Panc1 (cell line): ENCODE measurements around the gene LUZP2. TPM values are rescaled to one million over a fixed set of nuclear protein-coding genes. Genes with fewer than 3 reads are reported as not detected.

Source experiments
- ATAC-seq: fragments of 200-7000 bp; cut with Tn5 transposase; 2 replicates; pipeline ENCODE4 v1.9.1; 2020; ENCODE audit warnings: mild to moderate bottlenecking, moderate library complexity
- BruUV-seq: library from RNA; stranded (reverse); fragments of 400-500 nt; replicated peaks from 2 replicates; lab custom pipeline; 2021; lab: Mats Ljungman, UMichigan
- CTCF ChIA-PET: fragments of 300-600 bp; sonication (Branson Sonifier 250); formaldehyde crosslinking; loops from one replicate; lab custom pipeline; 2022; ENCODE audit warnings: antibody characterized with exemption; lab: Charles Lee
- POLR2A ChIA-PET: fragments of 300-600 bp; sonication (Branson Sonifier 250); formaldehyde crosslinking; loops from one replicate; lab custom pipeline; 2022; ENCODE audit warnings: antibody characterized with exemption; lab: Charles Lee
- DNase-seq: peaks from one replicate; pipeline ENCODE4 v3.0.0-alpha.2; 2010; ENCODE audit warnings: low read depth, low spot score
- H3K27ac ChIP-seq: 2 replicates; pipeline ENCODE4 v1.5.1; 2011; ENCODE audit warnings: mild to moderate bottlenecking, low read length, inconsistent platforms
- H3K27me3 ChIP-seq: fragments of 200-500 bp; sonication (Bioruptor generic); 2 replicates; pipeline ENCODE4 v1.6.0; 2014; ENCODE audit warnings: low read length, inconsistent platforms; ENCODE audit not compliant: control insufficient read depth, insufficient read depth
- H3K36me3 ChIP-seq: fragments of 200-500 bp; sonication (Bioruptor generic); 2 replicates; pipeline ENCODE4 v1.5.1; 2014; ENCODE audit warnings: inconsistent platforms, mild to moderate bottlenecking, low read length, moderate library complexity; ENCODE audit not compliant: control insufficient read depth, insufficient read depth
- H3K4me1 ChIP-seq: 2 replicates; pipeline ENCODE4 v1.5.1; 2011; ENCODE audit warnings: inconsistent platforms, mild to moderate bottlenecking, low read length, moderate library complexity; ENCODE audit not compliant: control insufficient read depth, insufficient read depth
- H3K4me3 ChIP-seq, 2 experiments: 2 replicates each; pipeline ENCODE4 v1.5.1; 2011 to 2012; ENCODE audit warnings: low read depth in 2 of 2, low read length in 2 of 2, mild to moderate bottlenecking in 2 of 2, inconsistent platforms in 1 of 2, moderate library complexity in 1 of 2
- H3K9me3 ChIP-seq: fragments of 200-500 bp; sonication (Bioruptor generic); 2 replicates; pipeline ENCODE4 v1.5.1; 2014; ENCODE audit warnings: low read depth, mild to moderate bottlenecking, inconsistent platforms, low read length, moderate library complexity; ENCODE audit not compliant: control insufficient read depth, insufficient read depth
- CTCF ChIP-seq: fragments of 450-650 bp; IDR thresholded peaks from 2 replicates; pipeline ENCODE4 v1.5.1; 2017; ENCODE audit warnings: mild to moderate bottlenecking
- POLR2AphosphoS5 ChIP-seq: IDR thresholded peaks from 2 replicates; pipeline ENCODE4 v1.6.1; 2012; ENCODE audit warnings: mild to moderate bottlenecking, low read depth, low read length, moderate library complexity
- REST ChIP-seq, 2 experiments: IDR thresholded peaks; 2 replicates each; pipeline ENCODE4 v1.6.1; 2011 to 2012; ENCODE audit warnings: low read depth in 2 of 2, control low read depth in 1 of 2, low read length in 1 of 2, mild to moderate bottlenecking in 1 of 2, moderate library complexity in 1 of 2; ENCODE audit not compliant: insufficient read depth in 1 of 2
- SIN3A ChIP-seq: IDR thresholded peaks from 2 replicates; pipeline ENCODE4 v1.6.1; 2012; ENCODE audit warnings: low read depth, mild to moderate bottlenecking, low read length, moderate library complexity, borderline replicate concordance; ENCODE audit not compliant: insufficient read depth
- TCF7L2 ChIP-seq: IDR thresholded peaks from 2 replicates; pipeline ENCODE4 v1.6.1; 2011; ENCODE audit warnings: mild to moderate bottlenecking, low read depth, low read length, inconsistent platforms
- in situ Hi-C: cut with HindIII; loops from 2 replicates; pipeline ENCODE4 v1.10.0; 2016; ENCODE audit warnings: low sequenced_read_pairs, low pct_unique_long_range_greater_than_20kb
- intact Hi-C: fragments of 100-400 bp; cut with micrococcal nuclease; formaldehyde crosslinking; loops from one replicate; pipeline ENCODE4 v1.10.0; 2022; ENCODE audit not compliant: unreplicated experiment
- total RNA-seq: library from RNA; stranded (reverse); gene quantifications from one replicate; pipeline ENCODE4 v1.2.1, GENCODE V29; 2021; ENCODE audit not compliant: unreplicated experiment

Gene LUZP2
- total RNA-seq, 1 experiment from 2014 or later = 0.18 TPM

GRCh38 chr11:24587635-24588034 lies 90.8 kb downstream of the LUZP2 start:
- in situ Hi-C loops = no loop called here
- H3K27me3 ChIP-seq = no peaks in the 10 kb centered on the region
- POLR2A ChIA-PET = no interaction called here
- no peaks in the 10 kb centered on the region for H3K36me3 ChIP-seq
- ATAC-seq = no peak
- no TSS peak for BruUV-seq
- intact Hi-C loops = no loop called here
- CTCF ChIA-PET = no interaction called here
- H3K4me1 ChIP-seq = no peaks in the 10 kb centered on the region
- DNase-seq = no peak
- no peaks in the 10 kb centered on the region for H3K9me3 ChIP-seq
- no peak overlapping the region for H3K4me3 ChIP-seq
- TF ChIP-seq CTCF (no peak), SIN3A (no peak), TCF7L2 (no peak), POLR2AphosphoS5 (no peak), REST (IDR thresholded peaks at IDR 0.05; ENCODE audit: insufficient read depth in 1 of 2, low read depth in 2 of 2, low read length in 1 of 2) (no peak)
- H3K27ac ChIP-seq = no peak overlapping the region

- no peaks in the 10 kb centered on the region for H3K4me1 ChIP-seq
- no peaks in the 10 kb centered on the region for H3K9me3 ChIP-seq
- intact Hi-C loops = no loop called here
- ChIA-PET POLR2A (no interaction called here), CTCF (no interaction called here)
- no TSS peak for BruUV-seq
- H3K36me3 ChIP-seq = no peaks in the 10 kb centered on the region
- no peak for TF ChIP-seq CTCF
- TF ChIP-seq POLR2AphosphoS5 = no peak
- TF ChIP-seq SIN3A = no peak
- TF ChIP-seq REST (IDR thresholded peaks at IDR 0.05; ENCODE audit: insufficient read depth in 1 of 2, low read depth in 2 of 2, low read length in 1 of 2) = no peak
- no peak for TF ChIP-seq TCF7L2
- ATAC-seq (no peak), DNase-seq (peak; percentile 4)
- no peak overlapping the region for H3K27ac ChIP-seq
- no peak overlapping the region for H3K4me3 ChIP-seq
- no peaks in the 10 kb centered on the region for H3K27me3 ChIP-seq
- in situ Hi-C loops = no loop called here
Observed at GRCh38 chr11:24588081-24588480, 91.2 kb downstream of the LUZP2 start.
